ENCODE measurements around the gene EIF3K.

GRCh38 chr19:38569368-38569983 lies 49.5 kb upstream of the EIF3K start:
- no peak for TF ChIP-seq ESRRG (CRISPR knock-in tag; IDR thresholded peaks at IDR 0.05)
- TF ChIP-seq ARNTL (CRISPR knock-in tag; IDR thresholded peaks at IDR 0.05; ENCODE audit: borderline replicate concordance, low read depth): no peak
- no peak for TF ChIP-seq BACH2 (CRISPR knock-in tag; IDR thresholded peaks at IDR 0.05; ENCODE audit: borderline replicate concordance)
- TF ChIP-seq RARB (CRISPR knock-in tag; IDR thresholded peaks at IDR 0.05): no peak
- no peak for TF ChIP-seq POU6F1 (CRISPR knock-in tag; IDR thresholded peaks at IDR 0.05; ENCODE audit: borderline replicate concordance, low read depth)
- TF ChIP-seq ZNF70 (CRISPR knock-in tag; IDR thresholded peaks at IDR 0.05): no peak

Data from SK-N-SH treated with all-trans-retinoic acid at 6 μM for 48 hours (cell line).